Neural progenitor cell (in vitro differentiated cells): Measurements from ENCODE around the gene CRIP2. TPM values are rescaled to one million over a fixed set of nuclear protein-coding genes. Genes with fewer than 3 reads are reported as not detected.

Experiments used
- DNase-seq: peaks from one replicate; pipeline ENCODE4 v3.0.0-alpha.2; 2016; ENCODE audit warnings: low spot score
- H2AFZ ChIP-seq: fragments of 200-600 bp; sonication (generic); replicated peaks from 2 replicates; pipeline ENCODE4 v1.6.1; 2016; ENCODE audit warnings: antibody characterized with exemption
- H3F3A ChIP-seq: fragments of 200-600 bp; sonication (generic); 2 replicates; pipeline ENCODE4 v1.6.1; 2016; ENCODE audit warnings: antibody characterized with exemption, low read depth
- H3K27ac ChIP-seq: fragments of 200-600 bp; sonication (generic); 2 replicates; pipeline ENCODE4 v1.5.1; 2016; ENCODE audit warnings: mild to moderate bottlenecking
- H3K27me3 ChIP-seq: fragments of 200-600 bp; sonication (generic); 2 replicates; pipeline ENCODE4 v1.6.1; 2016; ENCODE audit warnings: mild to moderate bottlenecking, moderate library complexity
- H3K36me3 ChIP-seq: fragments of 200-600 bp; sonication (generic); 2 replicates; pipeline ENCODE4 v1.5.1; 2016
- H3K4me1 ChIP-seq: fragments of 200-600 bp; sonication (generic); 2 replicates; pipeline ENCODE4 v1.6.1; 2016; ENCODE audit warnings: mixed run types
- H3K4me2 ChIP-seq: fragments of 200-600 bp; sonication (generic); 2 replicates; pipeline ENCODE4 v1.6.1; 2016
- H3K4me3 ChIP-seq: fragments of 200-600 bp; sonication (generic); 2 replicates; pipeline ENCODE4 v1.5.1; 2016
- H3K79me2 ChIP-seq: fragments of 200-600 bp; sonication (generic); 2 replicates; pipeline ENCODE4 v1.6.1; 2016; ENCODE audit warnings: low read depth
- H3K9ac ChIP-seq: fragments of 200-600 bp; sonication (generic); 2 replicates; pipeline ENCODE4 v1.6.1; 2016
- H3K9me3 ChIP-seq: fragments of 200-600 bp; sonication (generic); 2 replicates; pipeline ENCODE4 v1.5.1; 2016; ENCODE audit warnings: low read depth
- H4K20me1 ChIP-seq: fragments of 200-600 bp; sonication (generic); 2 replicates; pipeline ENCODE4 v1.6.1; 2016; ENCODE audit warnings: low read depth
- H3K27ac Mint-ChIP-seq: 3 replicates; pipeline ENCODE4 v1.8.0; 2021; ENCODE audit warnings: mixed read lengths
- H3K27me3 Mint-ChIP-seq: 2 replicates; pipeline ENCODE4 v1.8.0; 2022; ENCODE audit warnings: low read depth, mild to moderate bottlenecking, inconsistent platforms, moderate library complexity, mixed read lengths; ENCODE audit not compliant: insufficient read depth
- H3K36me3 Mint-ChIP-seq: 3 replicates; pipeline ENCODE4 v1.8.0; 2021; ENCODE audit warnings: mixed read lengths
- H3K4me1 Mint-ChIP-seq: 3 replicates; pipeline ENCODE4 v1.8.0; 2021; ENCODE audit warnings: mixed read lengths
- H3K4me3 Mint-ChIP-seq: 3 replicates; pipeline ENCODE4 v1.8.0; 2021; ENCODE audit warnings: mild to moderate bottlenecking, moderate library complexity, mixed read lengths
- H3K9me3 Mint-ChIP-seq: 3 replicates; pipeline ENCODE4 v1.8.0; 2020; ENCODE audit warnings: mixed read lengths
- CTCF ChIP-seq: fragments of 200-600 bp; sonication (generic); IDR thresholded peaks from 2 replicates; pipeline ENCODE4 v1.5.1; 2017; ENCODE audit warnings: antibody characterized with exemption, mild to moderate bottlenecking
- EZH2 ChIP-seq: fragments of 200-600 bp; sonication (generic); IDR thresholded peaks from 2 replicates; pipeline ENCODE4 v1.6.1; 2017; ENCODE audit warnings: antibody characterized with exemption, mild to moderate bottlenecking, moderate library complexity
- EZH2phosphoT487 ChIP-seq: fragments of 200-600 bp; sonication (generic); IDR thresholded peaks from 2 replicates; pipeline ENCODE4 v1.6.1; 2017; ENCODE audit warnings: antibody characterized with exemption
- total RNA-seq: library from RNA; depleted of rRNA; stranded (reverse); fragments of >200 nt; gene quantifications from 2 replicates; pipeline ENCODE4 v1.2.3, GENCODE V29; 2015; ENCODE audit warnings: low replicate concordance

CRIP2 gene
- total RNA-seq, 1 donor from 2014 or later: 0.30 TPM

DNA sequence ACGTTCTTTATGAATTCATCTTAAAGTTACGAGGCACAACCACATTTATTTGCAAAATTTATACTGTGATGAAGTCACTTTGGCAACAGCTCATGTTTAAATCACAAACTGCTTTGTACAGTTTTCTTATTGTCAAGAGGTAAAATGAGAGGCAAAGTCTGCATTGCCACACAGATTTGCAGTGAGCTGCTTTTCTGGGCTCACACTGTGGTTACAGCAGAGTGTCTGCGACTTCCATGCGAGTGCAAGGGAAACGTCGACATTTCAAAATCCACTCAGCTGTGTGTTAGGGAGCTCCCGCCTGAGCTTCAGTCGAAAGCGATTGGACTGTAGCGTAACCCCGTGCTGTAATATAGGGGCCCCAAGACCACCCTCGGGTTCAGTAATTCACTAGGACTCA is 42.0 kb upstream of the CRIP2 start:
- Histone ChIP-seq H3K36me3 (no peaks in the 10 kb centered on the region), H3K27me3 (no peaks in the 10 kb centered on the region), H3K79me2 (peaks cover 100% of the 10 kb centered on the region), H3F3A (peaks cover 4% of the 10 kb centered on the region), H3K4me1 (no peaks in the 10 kb centered on the region), H3K9me3 (no peaks in the 10 kb centered on the region), H3K9ac (no peak overlapping the region), H3K4me2 (no peak overlapping the region), H3K4me3 (no peak overlapping the region), H2AFZ (no peak overlapping the region), H4K20me1 (peaks cover 82% of the 10 kb centered on the region), H3K27ac (no peak overlapping the region)
- H3K4me1 Mint-ChIP-seq: no peaks in the 10 kb centered on the region
- H3K9me3 Mint-ChIP-seq: peaks cover 38% of the 10 kb centered on the region
- no peak overlapping the region for H3K4me3 Mint-ChIP-seq
- H3K36me3 Mint-ChIP-seq: peaks cover 46% of the 10 kb centered on the region
- TF ChIP-seq CTCF: no peak
- no peak for TF ChIP-seq EZH2phosphoT487
- TF ChIP-seq EZH2: no peak
- no peak overlapping the region for H3K27ac Mint-ChIP-seq
- no peak for DNase-seq
- H3K27me3 Mint-ChIP-seq: no peaks in the 10 kb centered on the region

- no peak for TF ChIP-seq EZH2
- Histone ChIP-seq H3K9ac (no peak overlapping the region), H3K4me3 (no peak overlapping the region), H3K4me2 (no peak overlapping the region), H4K20me1 (peaks cover 82% of the 10 kb centered on the region), H2AFZ (no peak overlapping the region), H3K4me1 (no peaks in the 10 kb centered on the region), H3K27ac (no peak overlapping the region), H3K27me3 (no peaks in the 10 kb centered on the region), H3K36me3 (no peaks in the 10 kb centered on the region), H3K9me3 (no peaks in the 10 kb centered on the region), H3K79me2 (peaks cover 100% of the 10 kb centered on the region), H3F3A (peaks cover 4% of the 10 kb centered on the region)
- Mint-ChIP-seq H3K9me3 (peaks cover 36% of the 10 kb centered on the region), H3K27me3 (no peaks in the 10 kb centered on the region), H3K27ac (no peak overlapping the region), H3K4me1 (no peaks in the 10 kb centered on the region), H3K36me3 (peaks cover 43% of the 10 kb centered on the region), H3K4me3 (no peak overlapping the region)
- peak; percentile 29 for DNase-seq
Measured at GRCh38 chr14:105433161-105433605, 41.4 kb upstream of the CRIP2 start.

DNA sequence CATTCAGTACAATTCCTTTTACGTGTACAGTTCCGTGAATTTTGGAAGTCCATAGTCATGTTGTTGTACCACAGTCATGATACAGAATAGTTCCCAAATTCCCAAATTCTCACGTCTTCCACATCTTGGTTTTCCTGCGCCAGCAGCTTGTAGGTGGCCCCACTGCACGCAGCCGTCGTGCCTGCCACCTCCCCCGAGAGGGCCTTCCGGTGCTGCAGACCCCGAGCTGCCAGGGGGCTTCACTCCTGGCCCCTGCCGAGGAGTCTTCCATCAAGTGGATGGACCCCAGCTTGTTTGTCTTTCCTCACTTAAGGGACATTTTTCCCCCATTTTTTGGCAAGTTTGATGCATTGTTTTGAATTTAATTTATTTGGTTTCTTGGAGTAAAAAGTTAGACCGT is 38.2 kb upstream of the CRIP2 start:
- peaks cover 98% of the 10 kb centered on the region for H4K20me1 ChIP-seq
- H3K4me1 Mint-ChIP-seq: no peaks in the 10 kb centered on the region
- no peaks in the 10 kb centered on the region for H3K4me1 ChIP-seq
- peaks cover 14% of the 10 kb centered on the region for H3K9me3 Mint-ChIP-seq
- no peak overlapping the region for H3K4me3 Mint-ChIP-seq
- H3K27ac ChIP-seq: no peak overlapping the region
- H3K4me2 ChIP-seq: no peak overlapping the region
- H2AFZ ChIP-seq: no peak overlapping the region
- H3K9ac ChIP-seq: no peak overlapping the region
- H3K79me2 ChIP-seq: peaks cover 86% of the 10 kb centered on the region
- H3K4me3 ChIP-seq: no peak overlapping the region
- DNase-seq: no peak
- no peaks in the 10 kb centered on the region for H3K36me3 ChIP-seq
- H3K36me3 Mint-ChIP-seq: peaks cover 18% of the 10 kb centered on the region
- H3K9me3 ChIP-seq: no peaks in the 10 kb centered on the region
- H3K27me3 ChIP-seq: no peaks in the 10 kb centered on the region
- peaks cover 4% of the 10 kb centered on the region for H3F3A ChIP-seq
- H3K27ac Mint-ChIP-seq: no peak overlapping the region
- H3K27me3 Mint-ChIP-seq: no peaks in the 10 kb centered on the region
- TF ChIP-seq EZH2phosphoT487 (no peak), EZH2 (no peak), CTCF (no peak)

- H3K4me1 Mint-ChIP-seq: no peaks in the 10 kb centered on the region
- DNase-seq: no peak
- peaks cover 14% of the 10 kb centered on the region for H3K9me3 Mint-ChIP-seq
- H3K36me3 Mint-ChIP-seq: peaks cover 21% of the 10 kb centered on the region
- Histone ChIP-seq H3K36me3 (no peaks in the 10 kb centered on the region), H4K20me1 (peaks cover 91% of the 10 kb centered on the region), H3K4me2 (no peak overlapping the region), H3K4me1 (no peaks in the 10 kb centered on the region), H3K79me2 (peaks cover 79% of the 10 kb centered on the region), H3F3A (no peaks in the 10 kb centered on the region), H2AFZ (no peak overlapping the region), H3K4me3 (no peak overlapping the region), H3K9ac (no peak overlapping the region), H3K27me3 (no peaks in the 10 kb centered on the region), H3K9me3 (no peaks in the 10 kb centered on the region), H3K27ac (no peak overlapping the region)
- H3K27me3 Mint-ChIP-seq: no peaks in the 10 kb centered on the region
- TF ChIP-seq EZH2phosphoT487: no peak
- no peak for TF ChIP-seq CTCF
- TF ChIP-seq EZH2: no peak
- H3K27ac Mint-ChIP-seq: no peak overlapping the region
- H3K4me3 Mint-ChIP-seq: no peak overlapping the region
Measured at GRCh38 chr14:105436891-105437722, 37.5 kb upstream of the CRIP2 start.
